Measurements from ENCODE around the gene FXYD6. TPM values are rescaled to one million over a fixed set of nuclear protein-coding genes. Genes with fewer than 3 reads are reported as not detected.

Gene FXYD6
- total and polyA plus RNA-seq, 2 donors from 2014 or later = 57.8 to 62.7 TPM

DNA sequence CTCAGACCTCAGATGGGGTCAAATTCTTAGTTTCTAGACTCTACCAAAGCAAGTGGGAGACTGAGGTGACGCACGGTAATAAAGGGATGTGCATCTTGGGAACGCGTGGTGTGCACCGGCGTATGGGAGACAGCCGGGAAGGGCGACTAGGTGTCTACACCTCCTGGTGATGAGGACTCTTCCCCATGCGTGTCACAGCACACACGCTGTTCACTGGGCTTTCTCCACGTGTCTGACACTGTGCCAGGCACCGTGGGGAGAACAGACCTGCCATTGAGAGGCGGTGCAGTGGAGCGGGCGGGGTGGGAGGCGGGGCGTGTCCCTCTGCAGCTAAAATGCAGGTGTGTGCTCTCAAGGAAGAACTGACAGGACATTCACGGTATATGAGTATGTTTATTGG lies 5.3 kb downstream of the FXYD6 start:
- DNase-seq (no peak), FAIRE-seq (no peak)
- intact Hi-C loops (cut with DNase I) = no loop called here
- no peaks in the 10 kb centered on the region for H3K27me3 ChIP-seq (ENCODE audit: control insufficient read depth, insufficient read depth, low read length)
- no peak overlapping the region for H3K4me3 ChIP-seq (ENCODE audit: low read length in 3 of 3)
- H3K36me3 ChIP-seq (ENCODE audit: control insufficient read depth in 2 of 3, insufficient read depth in 3 of 3, low read length in 3 of 3) = no peaks in the 10 kb centered on the region
- TF ChIP-seq, protein P1, sequence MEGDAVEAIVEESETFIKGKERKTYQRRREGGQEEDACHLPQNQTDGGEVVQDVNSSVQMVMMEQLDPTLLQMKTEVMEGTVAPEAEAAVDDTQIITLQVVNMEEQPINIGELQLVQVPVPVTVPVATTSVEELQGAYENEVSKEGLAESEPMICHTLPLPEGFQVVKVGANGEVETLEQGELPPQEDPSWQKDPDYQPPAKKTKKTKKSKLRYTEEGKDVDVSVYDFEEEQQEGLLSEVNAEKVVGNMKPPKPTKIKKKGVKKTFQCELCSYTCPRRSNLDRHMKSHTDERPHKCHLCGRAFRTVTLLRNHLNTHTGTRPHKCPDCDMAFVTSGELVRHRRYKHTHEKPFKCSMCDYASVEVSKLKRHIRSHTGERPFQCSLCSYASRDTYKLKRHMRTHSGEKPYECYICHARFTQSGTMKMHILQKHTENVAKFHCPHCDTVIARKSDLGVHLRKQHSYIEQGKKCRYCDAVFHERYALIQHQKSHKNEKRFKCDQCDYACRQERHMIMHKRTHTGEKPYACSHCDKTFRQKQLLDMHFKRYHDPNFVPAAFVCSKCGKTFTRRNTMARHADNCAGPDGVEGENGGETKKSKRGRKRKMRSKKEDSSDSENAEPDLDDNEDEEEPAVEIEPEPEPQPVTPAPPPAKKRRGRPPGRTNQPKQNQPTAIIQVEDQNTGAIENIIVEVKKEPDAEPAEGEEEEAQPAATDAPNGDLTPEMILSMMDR (IDR thresholded peaks at IDR 0.05; ENCODE audit: borderline replicate concordance, extremely low read depth, insufficient read depth) = no peak
- no peaks in the 10 kb centered on the region for H3K9me3 ChIP-seq (ENCODE audit: control insufficient read depth in 2 of 3, insufficient read depth in 1 of 3, low read length in 3 of 3)
- no peak overlapping the region for H3K9ac ChIP-seq (ENCODE audit: low read length in 3 of 3)
- H3K27ac ChIP-seq (ENCODE audit: low read depth in 2 of 2, low read length in 2 of 2) = no peak overlapping the region
- peaks cover 3 to 13% (median 10%) of the 10 kb centered on the region in 3 donors for H3K4me1 ChIP-seq (ENCODE audit: control insufficient read depth in 2 of 3, insufficient read depth in 2 of 3, low read depth in 1 of 3, low read length in 3 of 3)

DNA sequence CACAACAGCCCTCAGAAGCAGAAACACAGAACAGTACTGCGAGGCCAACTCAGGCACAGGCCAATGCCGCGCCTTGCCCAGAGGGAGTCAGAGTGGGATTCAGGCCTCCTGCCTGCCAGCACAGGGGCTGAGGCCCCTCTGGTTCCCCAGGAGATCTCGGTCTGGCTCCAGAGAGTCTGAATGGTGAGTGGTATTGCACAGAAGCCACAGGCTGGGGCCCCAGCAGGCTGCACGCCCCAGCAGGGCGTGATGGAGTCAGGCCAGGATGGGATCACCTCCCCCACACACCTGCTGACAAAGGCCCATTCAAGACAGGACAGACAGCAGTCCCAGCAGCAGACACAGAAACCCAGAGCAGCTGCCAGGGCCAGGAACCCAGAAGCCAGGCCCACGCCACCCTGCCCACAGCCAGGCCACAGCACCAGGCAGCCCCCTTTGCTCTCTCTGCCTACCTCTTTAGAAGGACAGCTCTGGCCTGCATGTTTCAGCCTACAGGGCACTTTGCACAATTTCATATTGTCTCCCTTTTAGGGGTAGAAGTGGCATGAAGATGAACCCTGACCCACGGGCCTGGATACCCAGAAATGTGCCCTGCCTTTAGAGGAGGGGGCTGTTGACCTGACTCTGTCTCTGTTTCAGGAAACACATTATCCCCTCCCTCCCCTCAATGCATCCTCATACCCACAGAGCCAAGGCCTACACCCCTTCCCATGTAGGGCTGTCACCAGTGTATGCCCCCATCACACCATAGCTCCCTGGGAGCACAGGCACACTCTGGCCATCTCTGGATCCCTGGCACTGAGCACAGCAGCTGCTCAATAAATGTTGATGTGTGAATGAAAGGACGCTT lies 6.1 kb downstream of the FXYD6 start:
- intact Hi-C loops (cut with DNase I) = no loop called here
- FAIRE-seq (no peak), DNase-seq (no peak)
- Histone ChIP-seq H3K27me3 (ENCODE audit: control insufficient read depth, insufficient read depth, low read length) (no peaks in the 10 kb centered on the region), H3K4me1 (ENCODE audit: control insufficient read depth in 2 of 3, insufficient read depth in 2 of 3, low read depth in 1 of 3, low read length in 3 of 3) (peaks cover 3 to 11% (median 7%) of the 10 kb centered on the region in 3 donors), H3K9ac (ENCODE audit: low read length in 3 of 3) (no peak overlapping the region), H3K36me3 (ENCODE audit: control insufficient read depth in 2 of 3, insufficient read depth in 3 of 3, low read length in 3 of 3) (no peaks in the 10 kb centered on the region), H3K27ac (ENCODE audit: low read depth in 2 of 2, low read length in 2 of 2) (peak overlapping the region in 1 of 2 donors; percentile 37), H3K4me3 (ENCODE audit: low read length in 3 of 3) (no peak overlapping the region), H3K9me3 (ENCODE audit: control insufficient read depth in 2 of 3, insufficient read depth in 1 of 3, low read length in 3 of 3) (no peaks in the 10 kb centered on the region)
- TF ChIP-seq, protein P1 (IDR thresholded peaks at IDR 0.05; ENCODE audit: borderline replicate concordance, extremely low read depth, insufficient read depth) = no peak

DNA sequence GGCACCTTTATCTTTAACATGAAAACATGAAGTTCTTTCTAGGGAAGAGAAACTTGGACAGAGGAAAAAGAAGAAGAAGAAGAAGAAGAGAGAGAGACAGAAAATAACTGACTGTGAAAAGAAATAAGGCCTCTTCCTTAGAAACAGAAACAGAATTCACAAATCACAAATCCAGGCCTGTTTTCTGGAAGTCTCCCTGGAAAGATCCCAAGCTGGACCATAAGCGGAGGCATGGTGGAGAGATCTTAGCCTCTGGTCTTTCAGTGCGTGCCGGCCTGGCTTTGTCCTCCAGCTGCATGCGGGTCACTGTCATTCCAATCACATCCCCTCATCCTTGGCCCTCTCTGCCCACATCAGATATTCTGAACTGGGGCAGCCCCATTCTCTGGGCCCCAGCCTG lies 6.9 kb downstream of the FXYD6 start:
- intact Hi-C loops (cut with DNase I) = no loop called here
- TF ChIP-seq, protein P1 (IDR thresholded peaks at IDR 0.05; ENCODE audit: borderline replicate concordance, extremely low read depth, insufficient read depth) = no peak
- no peak overlapping the region for H3K4me3 ChIP-seq (ENCODE audit: low read length in 3 of 3)
- H3K36me3 ChIP-seq (ENCODE audit: control insufficient read depth in 2 of 3, insufficient read depth in 3 of 3, low read length in 3 of 3) = no peaks in the 10 kb centered on the region
- peak overlapping the region in 1 of 2 donors; percentile 45 for H3K27ac ChIP-seq (ENCODE audit: low read depth in 2 of 2, low read length in 2 of 2)
- FAIRE-seq = no peak
- H3K9me3 ChIP-seq (ENCODE audit: control insufficient read depth in 2 of 3, insufficient read depth in 1 of 3, low read length in 3 of 3) = no peaks in the 10 kb centered on the region
- no peak overlapping the region for H3K9ac ChIP-seq (ENCODE audit: low read length in 3 of 3)
- no peak for DNase-seq
- H3K27me3 ChIP-seq (ENCODE audit: control insufficient read depth, insufficient read depth, low read length) = no peaks in the 10 kb centered on the region
- H3K4me1 ChIP-seq (ENCODE audit: control insufficient read depth in 2 of 3, insufficient read depth in 2 of 3, low read depth in 1 of 3, low read length in 3 of 3) = peaks cover 0 to 8% (median 7%) of the 10 kb centered on the region in 3 donors
